ENCODE results near the gene HAPLN1. TPM values are rescaled to one million over a fixed set of nuclear protein-coding genes. Genes with fewer than 3 reads are reported as not detected.

The HAPLN1 gene
- total and polyA plus RNA-seq, 10 of the 15 experiments (the other 5 are each of a cell fraction or from before 2014, with no cell fraction given): 0.05 to 0.21 (median 0.17) TPM; not detected in 2

DNA sequence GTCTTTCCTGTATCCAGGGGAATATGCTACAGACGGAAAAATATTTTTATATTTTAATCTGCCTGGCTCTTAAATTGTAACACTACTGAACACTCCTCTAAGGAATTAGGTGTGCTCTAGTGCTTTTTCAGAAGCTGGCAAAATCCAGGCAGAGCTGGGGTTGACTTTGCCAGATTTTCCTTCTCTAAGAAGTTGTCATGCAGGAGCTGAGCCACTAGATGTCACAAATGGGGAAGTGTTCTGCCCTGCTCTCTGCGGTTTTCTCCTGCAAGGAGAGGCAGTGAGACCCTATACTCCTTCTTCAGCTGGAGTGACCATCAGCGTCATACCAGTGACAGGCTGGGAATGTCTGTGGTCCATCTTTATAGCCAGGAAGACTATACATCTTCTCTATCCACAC is 112.5 kb downstream of the HAPLN1 start (continued):
- TF ChIP-seq, protein P1, sequence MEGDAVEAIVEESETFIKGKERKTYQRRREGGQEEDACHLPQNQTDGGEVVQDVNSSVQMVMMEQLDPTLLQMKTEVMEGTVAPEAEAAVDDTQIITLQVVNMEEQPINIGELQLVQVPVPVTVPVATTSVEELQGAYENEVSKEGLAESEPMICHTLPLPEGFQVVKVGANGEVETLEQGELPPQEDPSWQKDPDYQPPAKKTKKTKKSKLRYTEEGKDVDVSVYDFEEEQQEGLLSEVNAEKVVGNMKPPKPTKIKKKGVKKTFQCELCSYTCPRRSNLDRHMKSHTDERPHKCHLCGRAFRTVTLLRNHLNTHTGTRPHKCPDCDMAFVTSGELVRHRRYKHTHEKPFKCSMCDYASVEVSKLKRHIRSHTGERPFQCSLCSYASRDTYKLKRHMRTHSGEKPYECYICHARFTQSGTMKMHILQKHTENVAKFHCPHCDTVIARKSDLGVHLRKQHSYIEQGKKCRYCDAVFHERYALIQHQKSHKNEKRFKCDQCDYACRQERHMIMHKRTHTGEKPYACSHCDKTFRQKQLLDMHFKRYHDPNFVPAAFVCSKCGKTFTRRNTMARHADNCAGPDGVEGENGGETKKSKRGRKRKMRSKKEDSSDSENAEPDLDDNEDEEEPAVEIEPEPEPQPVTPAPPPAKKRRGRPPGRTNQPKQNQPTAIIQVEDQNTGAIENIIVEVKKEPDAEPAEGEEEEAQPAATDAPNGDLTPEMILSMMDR (IDR thresholded peaks at IDR 0.05 in 2 of 3, conservative IDR thresholded peaks at IDR 0.05 in 1 of 3; ENCODE audit: control insufficient read depth in 2 of 3, extremely low read depth in 1 of 3, insufficient read depth in 1 of 3, low read depth in 3 of 3, low read length in 3 of 3): peak; percentile 32 to 45 (median 42); a peak in 4 of 6 replicates
- TF ChIP-seq LARP7 (IDR thresholded peaks at IDR 0.05) (no peak), BCL11A (IDR thresholded peaks at IDR 0.05; ENCODE audit: low read depth, low read length) (no peak), TAF1 (IDR thresholded peaks at IDR 0.05; ENCODE audit: borderline replicate concordance, low read depth, low read length) (no peak), SPI1 (IDR thresholded peaks at IDR 0.05; ENCODE audit: borderline replicate concordance, insufficient read depth, low read depth, low read length) (peak; percentile 53; the same call in 1 of the 2 replicates), FOS (IDR thresholded peaks at IDR 0.05; ENCODE audit: borderline replicate concordance, extremely low read depth, insufficient read length) (no peak), BACH1 (IDR thresholded peaks at IDR 0.05; ENCODE audit: borderline replicate concordance) (no peak), ZNF384 (IDR thresholded peaks at IDR 0.05; ENCODE audit: borderline replicate concordance, low read depth, low read length) (no peak), ASH2L (IDR thresholded peaks at IDR 0.05; ENCODE audit: borderline replicate concordance, low read depth) (no peak), CEBPB (IDR thresholded peaks at IDR 0.05; ENCODE audit: borderline replicate concordance in 1 of 2, low read depth in 2 of 2, low read length in 2 of 2) (no peak), BHLHE40 (IDR thresholded peaks at IDR 0.05; ENCODE audit: borderline replicate concordance in 1 of 2, low read depth in 2 of 2, low read length in 1 of 2) (no peak), NFYA (IDR thresholded peaks at IDR 0.05; ENCODE audit: borderline replicate concordance, low read depth, low read length) (no peak), ZNF207 (IDR thresholded peaks at IDR 0.05; ENCODE audit: borderline replicate concordance) (no peak), TCF3 (IDR thresholded peaks at IDR 0.05; ENCODE audit: borderline replicate concordance, insufficient read depth, low read depth, low read length) (no peak), NFXL1 (IDR thresholded peaks at IDR 0.05; ENCODE audit: borderline replicate concordance) (no peak)
- TF ChIP-seq, protein P2, sequence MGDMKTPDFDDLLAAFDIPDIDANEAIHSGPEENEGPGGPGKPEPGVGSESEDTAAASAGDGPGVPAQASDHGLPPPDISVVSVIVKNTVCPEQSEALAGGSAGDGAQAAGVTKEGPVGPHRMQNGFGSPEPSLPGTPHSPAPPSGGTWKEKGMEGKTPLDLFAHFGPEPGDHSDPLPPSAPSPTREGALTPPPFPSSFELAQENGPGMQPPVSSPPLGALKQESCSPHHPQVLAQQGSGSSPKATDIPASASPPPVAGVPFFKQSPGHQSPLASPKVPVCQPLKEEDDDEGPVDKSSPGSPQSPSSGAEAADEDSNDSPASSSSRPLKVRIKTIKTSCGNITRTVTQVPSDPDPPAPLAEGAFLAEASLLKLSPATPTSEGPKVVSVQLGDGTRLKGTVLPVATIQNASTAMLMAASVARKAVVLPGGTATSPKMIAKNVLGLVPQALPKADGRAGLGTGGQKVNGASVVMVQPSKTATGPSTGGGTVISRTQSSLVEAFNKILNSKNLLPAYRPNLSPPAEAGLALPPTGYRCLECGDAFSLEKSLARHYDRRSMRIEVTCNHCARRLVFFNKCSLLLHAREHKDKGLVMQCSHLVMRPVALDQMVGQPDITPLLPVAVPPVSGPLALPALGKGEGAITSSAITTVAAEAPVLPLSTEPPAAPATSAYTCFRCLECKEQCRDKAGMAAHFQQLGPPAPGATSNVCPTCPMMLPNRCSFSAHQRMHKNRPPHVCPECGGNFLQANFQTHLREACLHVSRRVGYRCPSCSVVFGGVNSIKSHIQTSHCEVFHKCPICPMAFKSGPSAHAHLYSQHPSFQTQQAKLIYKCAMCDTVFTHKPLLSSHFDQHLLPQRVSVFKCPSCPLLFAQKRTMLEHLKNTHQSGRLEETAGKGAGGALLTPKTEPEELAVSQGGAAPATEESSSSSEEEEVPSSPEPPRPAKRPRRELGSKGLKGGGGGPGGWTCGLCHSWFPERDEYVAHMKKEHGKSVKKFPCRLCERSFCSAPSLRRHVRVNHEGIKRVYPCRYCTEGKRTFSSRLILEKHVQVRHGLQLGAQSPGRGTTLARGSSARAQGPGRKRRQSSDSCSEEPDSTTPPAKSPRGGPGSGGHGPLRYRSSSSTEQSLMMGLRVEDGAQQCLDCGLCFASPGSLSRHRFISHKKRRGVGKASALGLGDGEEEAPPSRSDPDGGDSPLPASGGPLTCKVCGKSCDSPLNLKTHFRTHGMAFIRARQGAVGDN (IDR thresholded peaks at IDR 0.05): no peak
- TF ChIP-seq, protein P3, sequence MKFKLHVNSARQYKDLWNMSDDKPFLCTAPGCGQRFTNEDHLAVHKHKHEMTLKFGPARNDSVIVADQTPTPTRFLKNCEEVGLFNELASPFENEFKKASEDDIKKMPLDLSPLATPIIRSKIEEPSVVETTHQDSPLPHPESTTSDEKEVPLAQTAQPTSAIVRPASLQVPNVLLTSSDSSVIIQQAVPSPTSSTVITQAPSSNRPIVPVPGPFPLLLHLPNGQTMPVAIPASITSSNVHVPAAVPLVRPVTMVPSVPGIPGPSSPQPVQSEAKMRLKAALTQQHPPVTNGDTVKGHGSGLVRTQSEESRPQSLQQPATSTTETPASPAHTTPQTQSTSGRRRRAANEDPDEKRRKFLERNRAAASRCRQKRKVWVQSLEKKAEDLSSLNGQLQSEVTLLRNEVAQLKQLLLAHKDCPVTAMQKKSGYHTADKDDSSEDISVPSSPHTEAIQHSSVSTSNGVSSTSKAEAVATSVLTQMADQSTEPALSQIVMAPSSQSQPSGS (IDR thresholded peaks at IDR 0.05; ENCODE audit: low read length): no peak
- TF ChIP-seq, protein P4, sequence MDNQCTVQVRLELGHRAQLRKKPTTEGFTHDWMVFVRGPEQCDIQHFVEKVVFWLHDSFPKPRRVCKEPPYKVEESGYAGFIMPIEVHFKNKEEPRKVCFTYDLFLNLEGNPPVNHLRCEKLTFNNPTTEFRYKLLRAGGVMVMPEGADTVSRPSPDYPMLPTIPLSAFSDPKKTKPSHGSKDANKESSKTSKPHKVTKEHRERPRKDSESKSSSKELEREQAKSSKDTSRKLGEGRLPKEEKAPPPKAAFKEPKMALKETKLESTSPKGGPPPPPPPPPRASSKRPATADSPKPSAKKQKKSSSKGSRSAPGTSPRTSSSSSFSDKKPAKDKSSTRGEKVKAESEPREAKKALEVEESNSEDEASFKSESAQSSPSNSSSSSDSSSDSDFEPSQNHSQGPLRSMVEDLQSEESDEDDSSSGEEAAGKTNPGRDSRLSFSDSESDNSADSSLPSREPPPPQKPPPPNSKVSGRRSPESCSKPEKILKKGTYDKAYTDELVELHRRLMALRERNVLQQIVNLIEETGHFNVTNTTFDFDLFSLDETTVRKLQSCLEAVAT (IDR thresholded peaks at IDR 0.05): no peak

All from GM12878 (cell line).